Stomach smooth muscle (tissue), 2 donors: ENCODE data around the gene ADCK1.
"Not testable (repeated sequence)": the region's sequence is repeated elsewhere in the genome, so short reads cannot be mapped to it uniquely, and the experiment has no call there.

Source experiments
- H3K27ac ChIP-seq: one replicate; pipeline ENCODE4 v1.7.0; 2013; ENCODE audit warnings: mild to moderate bottlenecking, low read length, inconsistent platforms
- H3K27me3 ChIP-seq, 2 donors: one replicate each; pipeline ENCODE4 v1.7.0; 2013; ENCODE audit warnings: low read length in 2 of 2; ENCODE audit not compliant: insufficient read depth in 2 of 2, control insufficient read depth in 1 of 2
- H3K36me3 ChIP-seq, 2 donors: one replicate each; pipeline ENCODE4 v1.7.0; 2013; ENCODE audit warnings: low read length in 2 of 2; ENCODE audit not compliant: control insufficient read depth in 2 of 2, insufficient read depth in 2 of 2
- H3K4me1 ChIP-seq: one replicate; pipeline ENCODE4 v1.7.0; 2013; ENCODE audit warnings: low read length; ENCODE audit not compliant: control insufficient read depth, insufficient read depth
- H3K4me3 ChIP-seq, 2 donors: one replicate each; pipeline ENCODE4 v1.7.0; 2013; ENCODE audit warnings: low read length in 2 of 2
- H3K9ac ChIP-seq, 2 donors: one replicate each; pipeline ENCODE4 v1.7.0; 2013; ENCODE audit warnings: low read length in 2 of 2, mild to moderate bottlenecking in 1 of 2
- H3K9me3 ChIP-seq, 2 donors: one replicate each; pipeline ENCODE4 v1.7.0; 2013; ENCODE audit warnings: low read length in 2 of 2; ENCODE audit not compliant: control insufficient read depth in 2 of 2
- donor health status: healthy.
- donor health status: Pancreatic carcinoma.

Gene ADCK1

DNA sequence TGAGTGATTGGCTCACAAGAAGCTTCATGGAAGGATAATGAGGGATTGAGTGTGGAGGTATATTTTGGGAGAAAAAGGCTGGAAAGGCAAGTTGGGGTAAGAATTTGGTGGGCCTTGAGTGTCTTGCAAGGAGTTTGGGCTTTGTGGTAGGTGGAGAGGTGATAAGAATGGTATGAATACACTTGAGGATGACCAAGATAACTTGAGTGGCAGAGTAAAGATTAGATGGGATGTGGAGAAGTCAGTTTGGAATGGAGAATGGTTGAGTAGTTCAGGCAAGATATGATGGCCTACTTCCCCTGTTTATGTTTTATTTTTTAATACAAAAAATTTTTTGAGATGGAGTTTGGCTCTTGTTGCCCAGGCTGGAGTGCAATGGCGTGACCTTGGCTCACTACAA lies 9.1 kb downstream of the ADCK1 start:
- H3K27ac ChIP-seq, result no peak overlapping the region
- no peak overlapping the region for H3K9ac ChIP-seq
- no peaks in the 10 kb centered on the region for H3K9me3 ChIP-seq
- H3K27me3 ChIP-seq, result no peaks in the 10 kb centered on the region
- no peaks in the 10 kb centered on the region for H3K36me3 ChIP-seq
- no peak overlapping the region for H3K4me3 ChIP-seq
- H3K4me1 ChIP-seq, result no peaks in the 10 kb centered on the region

DNA sequence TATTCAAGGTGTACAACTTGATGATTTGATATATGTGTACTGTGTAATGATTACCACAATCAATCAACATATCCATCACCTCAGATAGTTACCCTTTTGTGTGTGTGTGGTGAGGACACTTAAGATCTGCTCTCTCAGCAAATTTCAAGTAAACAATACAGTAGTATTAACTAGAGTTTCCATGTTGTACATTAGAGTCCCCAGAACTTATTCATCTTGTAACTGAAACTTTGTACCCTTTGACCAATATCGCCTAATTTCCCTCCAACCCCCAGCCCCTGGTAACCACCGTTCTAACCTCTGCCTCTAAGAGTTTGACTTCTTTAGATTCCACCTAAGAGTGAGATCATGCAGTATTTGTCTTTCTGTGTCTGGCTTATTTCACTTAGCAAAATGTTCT lies 12.1 kb downstream of the ADCK1 start:
- Histone ChIP-seq H3K27ac (no peak overlapping the region), H3K4me1 (no peaks in the 10 kb centered on the region), H3K4me3 (no peak overlapping the region), H3K27me3 (no peaks in the 10 kb centered on the region), H3K9me3 (no peaks in the 10 kb centered on the region), H3K36me3 (no peaks in the 10 kb centered on the region), H3K9ac (no peak overlapping the region)

DNA sequence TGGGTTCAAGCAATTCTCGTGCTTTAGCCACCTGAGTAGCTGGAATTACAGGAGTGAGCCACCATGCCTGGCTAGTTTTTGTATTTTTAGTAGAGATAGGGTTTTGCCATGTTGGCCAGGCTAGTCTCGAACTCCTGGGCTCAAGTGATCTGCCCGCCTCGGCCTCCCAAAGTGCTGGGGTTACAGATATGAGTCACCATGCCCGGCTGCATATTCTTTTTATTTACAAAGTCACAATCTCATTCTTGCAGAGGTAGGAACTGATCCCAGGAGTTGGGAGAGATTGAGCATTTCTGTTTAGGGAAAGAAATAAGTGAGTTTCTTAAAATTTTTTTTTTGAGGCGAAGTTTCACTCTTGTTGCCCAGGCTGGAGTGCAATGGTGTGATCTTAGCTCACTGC lies 12.8 kb downstream of the ADCK1 start:
- not testable (repeated sequence) for H3K4me1 ChIP-seq, H3K4me3 ChIP-seq, H3K9me3 ChIP-seq, H3K27ac ChIP-seq, H3K27me3 ChIP-seq, H3K36me3 ChIP-seq, H3K9ac ChIP-seq

DNA sequence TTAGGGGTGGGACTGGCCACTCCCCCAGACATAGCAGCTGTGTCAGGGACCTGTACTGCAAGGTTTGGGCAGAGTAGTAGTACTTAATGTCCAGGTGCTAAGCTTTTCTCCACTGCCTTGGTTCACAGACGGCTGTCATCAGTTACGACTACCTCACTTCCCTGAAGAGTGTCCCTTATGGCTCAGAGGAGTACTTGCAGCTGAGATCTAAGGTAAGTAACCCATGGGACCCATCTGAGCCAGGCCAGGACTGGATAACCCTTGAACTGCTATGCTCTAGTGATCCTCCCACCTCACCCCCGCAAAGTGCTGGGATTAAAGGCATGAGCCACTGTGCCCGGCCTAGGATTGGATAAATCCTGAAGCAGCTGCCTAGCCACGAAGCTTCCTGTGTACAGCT lies 22.4 kb downstream of the ADCK1 start:
- Histone ChIP-seq H3K4me3 (no peak overlapping the region), H3K36me3 (peaks cover 14 to 21% of the 10 kb centered on the region in 2 donors), H3K9me3 (no peaks in the 10 kb centered on the region)

DNA sequence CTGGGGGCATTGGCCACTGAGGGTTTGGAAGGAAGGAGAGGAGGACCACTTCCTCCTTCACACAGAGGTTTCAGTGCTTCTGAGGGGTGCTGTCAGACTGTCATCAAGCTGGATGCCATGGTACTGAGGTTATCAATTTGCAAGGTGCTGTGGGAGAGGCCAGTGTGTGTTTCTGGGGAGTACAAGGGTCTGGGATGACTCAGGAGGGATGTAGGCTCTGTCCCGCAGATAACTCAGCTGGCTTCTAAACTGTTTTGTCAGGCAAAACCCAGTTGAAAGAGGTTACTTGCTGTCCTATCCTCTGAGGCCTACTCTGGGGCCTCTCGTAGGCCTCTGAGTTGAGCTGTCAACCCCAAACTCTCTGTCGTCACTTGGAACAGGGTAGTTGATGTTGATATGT lies 22.8 kb downstream of the ADCK1 start:
- H3K9me3 ChIP-seq, result no peaks in the 10 kb centered on the region
- H3K9ac ChIP-seq, result no peak overlapping the region
- peaks cover 14 to 21% of the 10 kb centered on the region in 2 donors for H3K36me3 ChIP-seq
- no peak overlapping the region for H3K27ac ChIP-seq
- no peak overlapping the region for H3K4me3 ChIP-seq
- no peaks in the 10 kb centered on the region for H3K4me1 ChIP-seq
- no peaks in the 10 kb centered on the region for H3K27me3 ChIP-seq

More for the DNA sequence above, 22.4 kb downstream of the ADCK1 start:
- Histone ChIP-seq H3K4me1 (no peaks in the 10 kb centered on the region), H3K27ac (no peak overlapping the region), H3K9ac (no peak overlapping the region), H3K27me3 (no peaks in the 10 kb centered on the region)

DNA sequence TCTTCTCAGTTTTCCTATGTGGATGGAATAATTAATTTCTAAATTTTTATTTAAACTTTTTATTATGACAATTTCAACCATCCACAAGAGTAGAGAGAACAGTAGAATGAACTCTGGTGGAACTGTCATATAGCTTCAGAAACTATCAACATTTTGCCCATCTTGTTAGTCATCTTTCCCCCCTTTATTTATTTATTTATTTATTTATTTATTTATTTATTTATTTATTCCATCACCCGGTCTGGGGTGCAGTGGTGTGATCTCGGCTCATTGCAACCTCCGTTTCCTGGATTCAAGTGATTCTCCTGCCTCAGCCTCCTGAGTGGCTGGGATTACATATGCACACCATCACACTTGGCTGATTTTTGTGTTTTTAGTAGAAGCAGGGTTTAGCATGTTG lies 23.5 kb downstream of the ADCK1 start:
- no peaks in the 10 kb centered on the region for H3K27me3 ChIP-seq
- H3K9me3 ChIP-seq, result no peaks in the 10 kb centered on the region
- H3K36me3 ChIP-seq, result peaks cover 14 to 21% of the 10 kb centered on the region in 2 donors
- no peaks in the 10 kb centered on the region for H3K4me1 ChIP-seq
- no peak overlapping the region for H3K27ac ChIP-seq
- no peak overlapping the region for H3K4me3 ChIP-seq
- no peak overlapping the region for H3K9ac ChIP-seq

GRCh38 chr14:77825895-77826519 lies 26.1 kb downstream of the ADCK1 start:
- Histone ChIP-seq H3K4me1 (no peaks in the 10 kb centered on the region), H3K27ac (no peak overlapping the region), H3K9me3 (no peaks in the 10 kb centered on the region), H3K9ac (no peak overlapping the region), H3K36me3 (peaks cover 8 to 15% of the 10 kb centered on the region in 2 donors), H3K4me3 (no peak overlapping the region), H3K27me3 (no peaks in the 10 kb centered on the region)

DNA sequence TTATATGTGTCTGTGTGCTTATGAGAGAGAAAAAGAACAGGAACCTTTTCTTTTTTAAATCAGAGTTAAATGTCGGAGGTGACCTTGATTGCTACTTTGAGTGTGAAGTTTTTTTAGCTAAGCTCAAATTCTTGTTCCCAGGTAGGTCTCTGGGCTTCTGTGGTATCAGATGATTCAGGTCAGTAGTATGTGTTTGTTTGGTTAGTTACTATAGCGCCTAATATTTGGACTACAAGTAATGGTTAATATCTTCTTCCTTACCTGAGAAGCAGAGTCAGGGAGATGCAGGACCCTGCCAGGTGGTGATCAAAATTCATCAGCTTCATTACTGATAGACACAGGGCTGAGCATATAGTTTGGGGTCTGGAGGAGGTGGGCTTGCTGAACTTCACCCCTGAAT lies 30.8 kb downstream of the ADCK1 start:
- peaks cover 6 to 13% of the 10 kb centered on the region in 2 donors for H3K36me3 ChIP-seq
- no peak overlapping the region for H3K27ac ChIP-seq
- H3K27me3 ChIP-seq, result no peaks in the 10 kb centered on the region

DNA sequence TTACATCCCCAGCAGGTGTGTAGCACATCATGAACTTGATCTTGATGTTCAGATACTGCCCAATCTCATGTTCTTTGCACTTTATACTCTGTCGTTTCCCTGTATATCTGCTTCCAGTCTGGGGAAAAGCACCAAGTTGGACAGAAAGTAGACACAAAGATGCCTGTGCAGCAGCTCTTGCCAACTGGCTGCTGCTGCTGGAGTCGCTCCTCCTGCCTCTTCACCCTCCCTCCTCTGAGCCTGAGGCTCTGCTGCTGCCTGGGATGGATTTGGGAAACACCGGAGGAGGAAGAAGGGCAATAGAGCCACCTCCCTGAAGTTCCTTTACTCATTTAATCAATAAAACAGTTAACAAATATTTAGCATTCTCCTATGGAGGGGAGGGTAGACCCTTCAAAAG lies 32.4 kb downstream of the ADCK1 start:
- Histone ChIP-seq H3K4me3 (no peak overlapping the region), H3K9me3 (no peaks in the 10 kb centered on the region), H3K27me3 (no peaks in the 10 kb centered on the region), H3K9ac (no peak overlapping the region), H3K36me3 (peaks cover 6 to 12% of the 10 kb centered on the region in 2 donors), H3K27ac (no peak overlapping the region), H3K4me1 (no peaks in the 10 kb centered on the region)

More for the DNA sequence above, 30.8 kb downstream of the ADCK1 start:
- no peaks in the 10 kb centered on the region for H3K4me1 ChIP-seq
- H3K9ac ChIP-seq, result no peak overlapping the region
- H3K4me3 ChIP-seq, result no peak overlapping the region
- H3K9me3 ChIP-seq, result no peaks in the 10 kb centered on the region

- no peaks in the 10 kb centered on the region for H3K4me1 ChIP-seq
- H3K4me3 ChIP-seq, result no peak overlapping the region
- peaks cover 2 to 7% of the 10 kb centered on the region in 2 donors for H3K36me3 ChIP-seq
- H3K27ac ChIP-seq, result no peak overlapping the region
- no peak overlapping the region for H3K9ac ChIP-seq
- H3K9me3 ChIP-seq, result no peaks in the 10 kb centered on the region
- no peaks in the 10 kb centered on the region for H3K27me3 ChIP-seq
Measured at GRCh38 chr14:77837926-77838325, 38.0 kb downstream of the ADCK1 start.

DNA sequence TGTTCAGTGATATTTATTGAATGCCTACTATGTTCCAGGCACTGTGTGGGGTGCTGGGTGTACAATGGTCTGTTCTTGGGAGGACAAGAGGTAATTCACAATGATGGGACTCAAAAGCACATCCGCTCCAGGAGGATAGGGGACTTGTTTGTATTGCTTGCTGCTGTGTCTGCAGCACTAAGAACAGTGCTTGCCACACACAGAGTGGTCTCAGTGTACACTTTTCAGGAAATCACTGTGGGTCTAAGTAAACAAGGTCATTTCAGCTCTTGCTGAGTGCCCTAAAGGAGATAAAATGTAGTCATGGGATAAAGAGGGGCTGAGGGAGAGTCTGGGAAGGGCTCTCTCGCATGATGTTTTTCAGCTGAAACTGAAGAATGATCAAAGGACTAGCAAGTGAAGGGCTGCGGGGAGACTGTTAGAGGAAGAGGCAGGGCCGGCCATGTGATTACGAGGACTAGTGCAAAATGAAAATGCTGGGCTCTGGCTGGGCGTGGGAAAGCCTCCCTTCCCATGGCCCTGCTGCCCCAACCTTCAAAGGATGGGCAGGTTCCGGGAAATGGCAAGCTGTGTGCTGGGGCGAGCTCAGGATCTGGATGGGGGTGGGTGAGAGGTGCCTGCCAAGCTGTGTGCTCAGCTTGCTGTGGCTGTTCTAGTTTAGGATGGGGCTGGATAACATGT lies 39.1 kb downstream of the ADCK1 start:
- no peaks in the 10 kb centered on the region for H3K9me3 ChIP-seq
- no peak overlapping the region for H3K4me3 ChIP-seq
- no peak overlapping the region for H3K9ac ChIP-seq
- H3K36me3 ChIP-seq, result peaks cover 2 to 12% of the 10 kb centered on the region in 2 donors
- H3K27me3 ChIP-seq, result no peaks in the 10 kb centered on the region
- H3K27ac ChIP-seq, result no peak overlapping the region
- H3K4me1 ChIP-seq, result no peaks in the 10 kb centered on the region
